ENCODE data around the gene URB1.

The URB1 gene

DNA sequence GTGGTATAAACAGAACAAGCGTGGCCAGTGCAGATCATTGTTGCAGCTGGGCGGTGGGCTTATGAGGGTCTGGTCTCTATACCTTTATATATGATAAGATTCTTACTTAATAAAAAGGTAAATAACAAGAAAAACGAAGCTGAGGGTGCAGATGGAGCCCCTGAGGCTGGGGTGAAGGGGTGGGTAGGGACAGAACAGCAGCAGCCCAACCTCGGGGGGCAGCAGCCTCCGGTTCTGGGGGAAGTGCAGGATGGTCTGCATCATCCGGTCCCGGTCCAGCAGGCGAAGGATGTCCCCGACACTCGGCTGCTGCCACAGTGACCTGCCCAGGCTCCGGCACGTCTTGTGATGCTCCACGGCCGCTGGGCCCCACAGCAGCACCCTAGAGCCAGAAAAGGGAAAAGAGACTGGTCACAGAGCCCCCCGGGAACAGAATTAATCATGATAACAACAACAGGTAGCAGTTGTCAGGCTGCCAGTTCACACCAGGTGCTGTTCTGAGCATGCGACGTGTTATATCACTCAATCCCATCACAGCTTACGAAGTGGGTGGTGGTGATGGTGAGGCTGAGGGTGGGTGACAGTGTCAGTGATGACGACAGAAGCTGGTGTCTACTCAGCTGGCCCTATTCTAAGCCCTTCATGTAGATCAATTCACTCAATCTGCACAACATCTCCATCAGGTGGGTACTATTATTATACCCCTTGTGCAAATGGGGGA is 58.7 kb downstream of the URB1 start:
- TF ChIP-seq ZFX (IDR thresholded peaks at IDR 0.05; ENCODE audit: borderline replicate concordance) (no peak), CTCF (IDR thresholded peaks at IDR 0.05) (no peak)
- no peak overlapping the region for H3K27ac ChIP-seq

- H3K27ac ChIP-seq, result no peak overlapping the region
- no peak for TF ChIP-seq ZFX (IDR thresholded peaks at IDR 0.05; ENCODE audit: borderline replicate concordance)
- TF ChIP-seq CTCF (IDR thresholded peaks at IDR 0.05), result no peak
Observed at GRCh38 chr21:32332463-32332951, 60.3 kb downstream of the URB1 start.

DNA sequence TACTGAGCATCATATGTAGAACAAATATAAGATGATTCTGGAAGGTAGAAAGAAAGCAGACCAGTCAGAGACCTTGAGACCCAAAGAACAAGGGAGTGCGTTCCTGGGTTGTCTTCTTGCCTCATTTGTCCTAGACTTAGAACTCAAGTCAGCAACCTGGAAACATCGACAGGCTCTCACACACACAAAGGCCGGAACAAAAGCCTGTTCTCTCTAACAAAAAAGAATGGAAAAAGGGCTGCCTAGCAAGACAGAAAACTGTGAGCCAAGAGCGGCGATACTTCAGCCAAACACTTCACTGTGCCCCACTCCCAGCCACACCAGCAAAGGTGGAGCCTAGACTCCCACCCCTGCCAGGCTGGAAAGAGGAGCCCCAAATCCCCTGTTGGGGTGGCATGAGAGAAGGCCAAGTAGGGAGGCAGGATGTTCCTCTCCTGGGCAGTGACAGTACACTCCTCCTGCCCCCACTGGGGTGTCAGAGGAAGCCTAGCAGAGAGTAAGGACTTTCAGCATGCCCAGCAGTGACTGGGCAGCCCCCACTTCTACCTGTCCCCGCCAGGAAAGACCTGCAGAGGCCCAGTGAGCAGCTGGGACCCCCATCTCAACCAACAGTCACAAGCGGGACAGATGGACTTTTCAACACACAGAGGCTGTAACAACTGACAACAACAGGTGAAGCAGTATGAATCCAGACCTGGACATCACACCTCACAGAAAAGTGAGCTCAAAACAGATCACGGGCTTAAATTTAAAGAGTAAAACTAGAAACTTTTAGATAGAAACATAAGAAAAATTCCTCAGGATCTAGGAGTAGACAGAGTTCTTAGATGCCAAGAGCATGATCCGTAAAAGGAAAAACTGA is 61.1 kb downstream of the URB1 start:
- H3K27ac ChIP-seq, result no peak overlapping the region
- no peak for TF ChIP-seq CTCF (IDR thresholded peaks at IDR 0.05)
- no peak for TF ChIP-seq ZFX (IDR thresholded peaks at IDR 0.05; ENCODE audit: borderline replicate concordance)

DNA sequence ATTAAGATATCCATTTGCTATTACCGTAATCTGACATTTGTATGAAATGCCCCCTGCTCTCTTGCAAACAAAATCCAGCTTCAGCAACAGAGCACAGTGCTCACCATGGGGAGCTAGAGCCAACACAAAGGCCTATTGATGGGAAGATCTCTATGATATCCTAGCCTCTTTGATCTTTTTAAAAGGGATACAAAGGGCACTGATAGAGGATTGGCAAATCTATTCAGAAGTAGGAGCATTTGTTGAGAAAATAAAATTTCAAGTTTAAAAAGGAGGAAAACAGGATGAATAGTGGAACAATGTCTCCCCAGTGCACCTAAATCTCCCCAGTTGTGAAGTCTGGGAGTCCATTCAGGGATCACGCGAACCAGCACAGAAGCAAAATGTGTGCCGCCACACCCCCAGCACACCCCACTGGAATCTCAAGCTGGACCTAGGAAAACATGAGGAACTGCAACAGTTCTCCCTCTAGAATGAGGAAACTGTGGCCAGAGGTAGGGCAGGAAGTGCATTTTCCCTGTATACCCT is 62.0 kb downstream of the URB1 start:
- TF ChIP-seq ZFX (IDR thresholded peaks at IDR 0.05; ENCODE audit: borderline replicate concordance), result no peak
- TF ChIP-seq CTCF (IDR thresholded peaks at IDR 0.05), result no peak

DNA sequence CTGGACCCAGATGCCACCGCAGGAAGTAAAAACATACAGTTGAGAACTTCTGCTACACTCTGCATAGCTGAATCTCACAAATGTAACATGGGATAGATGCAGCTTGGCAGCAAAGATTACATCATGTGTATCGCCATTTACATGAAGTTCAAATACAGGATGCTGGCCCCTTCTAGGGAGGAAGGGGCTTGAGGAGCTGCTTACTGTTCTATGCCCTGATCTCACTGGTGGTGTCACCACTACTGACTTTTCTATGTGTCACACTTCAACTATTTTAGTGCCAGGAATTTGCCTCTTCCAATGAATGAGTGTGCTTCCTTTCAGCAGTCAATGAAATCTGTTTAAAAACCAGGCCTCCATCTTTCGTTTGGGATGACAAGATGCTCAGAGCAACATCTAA is 63.0 kb downstream of the URB1 start:
- no peak overlapping the region for H3K27ac ChIP-seq
- no peak for TF ChIP-seq ZFX (IDR thresholded peaks at IDR 0.05; ENCODE audit: borderline replicate concordance)
- TF ChIP-seq CTCF (IDR thresholded peaks at IDR 0.05), result no peak

More for the DNA sequence above, 62.0 kb downstream of the URB1 start:
- H3K27ac ChIP-seq, result no peak overlapping the region

DNA sequence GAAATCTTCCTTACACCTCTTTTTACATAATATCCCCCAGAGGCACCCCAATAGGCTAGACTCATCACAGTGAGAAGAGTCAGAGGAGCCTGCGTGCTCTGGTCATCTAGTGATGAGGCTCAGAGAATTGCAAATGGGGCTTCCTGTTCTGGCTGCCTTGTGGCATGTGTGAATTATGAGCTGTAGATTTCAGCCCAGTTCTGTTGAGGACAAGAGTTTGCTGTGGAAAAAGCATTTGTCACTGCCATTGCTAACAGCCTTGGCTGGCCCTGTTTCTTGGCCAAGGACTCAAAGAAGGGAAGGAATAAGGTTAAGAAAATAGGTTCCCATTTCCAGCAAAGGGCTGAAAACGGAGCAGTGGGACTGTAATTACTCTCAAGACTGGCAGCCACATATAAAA is 63.5 kb downstream of the URB1 start:
- no peak overlapping the region for H3K27ac ChIP-seq

More for the DNA sequence above, 63.5 kb downstream of the URB1 start:
- no peak for TF ChIP-seq ZFX (IDR thresholded peaks at IDR 0.05; ENCODE audit: borderline replicate concordance)
- TF ChIP-seq CTCF (IDR thresholded peaks at IDR 0.05), result no peak

Measured in 22Rv1 (cell line).